HG03159 (cell line): ENCODE measurements around the gene ELOA.
"Not testable (repeated sequence)": the region's sequence is repeated elsewhere in the genome, so short reads cannot be mapped to it uniquely, and the experiment has no call there.

Source experiments
- ATAC-seq: cut with Tn5 transposase; IDR thresholded peaks from one replicate; pipeline ENCODE4 v1.9.1; 2021; ENCODE audit warnings: mild to moderate bottlenecking, moderate library complexity; ENCODE audit not compliant: unreplicated experiment

Gene ELOA

DNA sequence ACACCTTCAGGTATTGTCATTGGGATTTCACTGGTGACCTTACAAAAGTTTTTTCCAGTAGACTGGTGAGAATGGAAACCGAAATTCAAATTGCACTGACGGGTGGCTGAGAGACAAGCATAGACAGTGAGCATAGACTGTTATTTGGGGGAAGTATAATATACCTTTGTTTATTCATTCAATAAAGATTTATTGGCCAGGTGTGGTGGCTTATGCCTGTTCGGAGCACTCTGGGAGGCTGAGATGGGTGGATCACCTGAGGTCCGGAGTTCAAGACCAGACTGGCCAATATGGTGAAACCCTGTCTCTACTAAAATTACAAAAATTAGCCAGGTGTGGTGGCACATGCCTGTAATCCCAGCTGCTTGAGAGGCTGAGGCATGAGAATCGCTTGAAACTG, 10.0 kb upstream of the ELOA start:
- ATAC-seq, result not testable (repeated sequence)

DNA sequence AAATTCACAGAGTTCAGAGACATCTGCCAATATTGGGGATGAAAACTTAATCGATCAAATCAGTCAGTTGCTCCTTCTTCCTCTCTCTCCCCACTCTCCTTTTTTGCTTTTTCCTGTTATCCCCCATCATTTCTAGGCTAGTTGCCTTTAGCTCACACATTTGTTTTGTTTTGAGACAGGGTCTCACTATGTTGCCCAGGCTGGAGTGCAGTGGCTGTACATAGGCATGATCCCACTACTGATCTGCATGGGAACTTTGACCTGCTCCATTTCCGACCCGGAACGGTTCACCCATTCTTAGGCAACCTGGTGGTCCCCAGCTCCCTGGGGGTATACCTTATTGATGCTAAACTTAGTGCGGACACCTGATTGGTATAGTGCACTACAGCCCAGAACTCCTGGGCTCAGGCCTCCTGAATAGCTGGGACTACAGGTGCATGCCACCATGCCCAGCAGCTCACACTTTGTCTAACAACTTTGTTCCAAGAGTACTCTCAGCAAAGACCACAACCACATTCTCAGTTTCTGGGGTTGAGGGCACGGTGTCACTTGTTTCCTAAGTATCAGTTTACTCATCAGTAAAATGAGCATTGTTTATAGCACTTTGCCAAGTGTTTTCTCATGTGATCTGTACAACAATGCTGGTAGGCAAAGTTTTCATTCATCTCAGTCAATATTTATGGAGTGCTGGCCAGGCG, 6.7 kb upstream of the ELOA start:
- no peak for ATAC-seq

DNA sequence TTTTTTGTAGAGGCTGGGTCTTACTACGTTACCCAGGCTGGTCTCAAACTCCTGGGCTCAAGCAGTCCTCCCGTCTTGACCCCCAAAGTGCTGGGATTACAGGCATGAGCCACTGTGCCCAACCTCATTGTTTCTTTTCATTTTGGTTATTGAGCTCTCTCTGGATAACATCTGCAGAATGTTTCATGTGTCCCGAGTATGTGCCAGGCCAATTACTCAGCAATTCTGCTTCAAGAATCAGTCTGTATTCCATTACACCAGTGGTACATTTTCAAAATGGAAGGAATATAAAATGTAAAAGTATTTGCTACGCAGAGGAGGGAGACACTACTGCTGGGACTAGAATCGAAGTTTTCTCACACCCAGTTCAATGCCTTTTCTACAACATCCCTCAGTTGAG, 1.7 kb upstream of the ELOA start:
- ATAC-seq, result no peak

DNA sequence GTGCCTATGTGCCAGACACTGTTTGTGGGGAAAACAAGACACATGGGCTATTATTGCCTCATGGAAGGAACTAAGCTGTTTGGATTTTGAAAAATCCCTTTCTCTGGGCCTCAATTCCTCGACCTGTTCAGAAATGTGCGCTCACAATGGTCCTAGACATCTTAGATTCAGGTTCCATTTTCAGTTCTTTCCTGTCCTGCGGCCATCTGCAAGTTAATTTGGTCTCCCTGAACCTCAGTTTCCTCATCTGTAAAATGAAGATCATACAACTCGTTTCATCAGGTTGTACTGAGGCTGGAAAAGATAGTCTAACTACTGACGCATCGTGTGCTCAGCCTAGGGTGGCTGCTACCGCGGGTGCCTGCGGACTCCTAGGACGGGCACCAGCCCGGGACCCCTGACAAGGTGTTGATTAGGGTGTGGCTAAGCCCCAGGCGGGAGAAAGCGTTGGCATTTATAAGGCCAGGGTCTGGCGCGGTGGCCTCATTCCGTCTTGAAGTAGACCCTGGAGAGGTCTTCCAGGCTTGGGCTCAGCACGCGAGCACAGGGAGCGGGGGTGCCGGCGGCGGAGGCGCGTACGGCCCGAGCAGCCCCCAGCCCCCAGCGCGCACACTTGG, 493 bp upstream of the ELOA start:
- ATAC-seq, result no peak

DNA sequence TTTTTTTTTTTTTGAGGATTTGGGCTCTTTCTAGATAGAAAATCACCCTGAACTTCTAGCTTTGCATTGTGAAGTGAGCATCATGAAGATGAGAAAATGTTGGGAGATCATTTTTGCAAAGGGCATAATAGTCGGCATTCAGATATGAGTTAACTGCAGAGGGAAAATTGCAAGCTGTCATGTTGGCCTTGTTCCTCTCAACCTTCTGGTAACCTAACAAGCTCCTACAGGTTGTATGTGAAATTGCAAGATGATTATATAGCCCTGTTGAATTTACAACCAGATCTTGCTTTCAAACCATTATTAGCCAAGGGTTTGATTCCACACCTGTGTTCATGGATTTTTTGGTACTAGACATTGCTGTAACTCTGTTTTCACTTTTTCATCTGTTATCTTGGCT, 2.2 kb downstream of the ELOA start:
- ATAC-seq, result no peak

DNA sequence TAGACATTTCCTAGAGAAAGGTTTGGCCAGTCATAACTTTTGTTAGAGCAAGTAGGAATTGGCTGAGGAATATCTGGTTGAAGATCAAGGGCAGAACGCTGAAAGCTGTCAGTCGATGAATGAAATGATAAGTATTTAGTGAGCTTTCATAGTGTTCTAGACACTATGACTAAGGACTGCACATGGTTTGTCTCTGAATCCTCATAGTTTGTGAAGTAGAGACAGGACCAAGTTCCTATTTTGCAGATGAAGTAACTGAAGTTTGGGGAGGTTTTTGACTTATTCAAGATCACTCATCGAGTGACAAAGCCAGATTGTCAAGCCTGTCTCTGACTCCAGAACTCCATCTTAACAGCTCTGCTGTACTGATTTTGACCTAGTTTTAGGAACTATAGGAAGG, 4.7 kb downstream of the ELOA start:
- no peak for ATAC-seq

DNA sequence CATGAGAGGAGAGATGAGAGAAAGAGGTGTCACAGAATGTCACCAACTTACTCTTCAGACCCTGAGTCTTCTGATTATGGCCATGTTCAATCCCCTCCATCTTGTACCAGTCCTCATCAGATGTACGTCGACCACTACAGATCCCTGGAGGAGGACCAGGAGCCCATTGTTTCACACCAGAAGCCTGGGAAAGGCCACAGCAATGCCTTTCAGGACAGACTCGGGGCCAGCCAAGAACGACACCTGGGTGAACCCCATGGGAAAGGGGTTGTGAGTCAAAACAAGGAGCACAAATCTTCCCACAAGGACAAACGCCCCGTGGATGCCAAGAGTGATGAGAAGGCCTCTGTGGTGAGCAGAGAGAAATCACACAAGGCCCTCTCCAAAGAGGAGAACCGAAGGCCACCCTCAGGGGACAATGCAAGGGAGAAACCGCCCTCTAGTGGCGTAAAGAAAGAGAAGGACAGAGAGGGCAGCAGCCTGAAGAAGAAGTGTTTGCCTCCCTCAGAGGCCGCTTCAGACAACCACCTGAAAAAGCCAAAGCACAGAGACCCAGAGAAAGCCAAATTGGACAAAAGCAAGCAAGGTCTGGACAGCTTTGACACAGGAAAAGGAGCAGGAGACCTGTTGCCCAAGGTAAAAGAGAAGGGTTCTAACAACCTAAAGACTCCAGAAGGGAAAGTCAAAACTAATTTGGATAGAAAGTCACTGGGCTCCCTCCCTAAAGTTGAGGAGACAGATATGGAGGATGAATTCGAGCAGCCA, 8.0 kb downstream of the ELOA start:
- no peak for ATAC-seq

DNA sequence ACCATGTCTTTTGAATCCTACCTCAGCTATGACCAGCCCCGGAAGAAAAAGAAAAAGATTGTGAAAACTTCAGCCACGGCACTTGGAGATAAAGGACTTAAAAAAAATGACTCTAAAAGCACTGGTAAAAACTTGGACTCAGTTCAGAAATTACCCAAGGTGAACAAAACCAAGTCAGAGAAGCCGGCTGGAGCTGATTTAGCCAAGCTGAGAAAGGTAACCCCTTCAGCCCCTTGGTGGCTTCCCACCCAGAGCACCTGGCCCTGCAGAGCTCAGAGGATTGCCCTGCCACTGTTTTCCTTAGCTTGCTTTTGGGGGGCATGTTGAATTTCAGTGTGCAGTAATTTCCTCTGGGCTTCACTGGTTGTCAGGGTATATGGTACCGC, 8.5 kb downstream of the ELOA start:
- ATAC-seq, result no peak

DNA sequence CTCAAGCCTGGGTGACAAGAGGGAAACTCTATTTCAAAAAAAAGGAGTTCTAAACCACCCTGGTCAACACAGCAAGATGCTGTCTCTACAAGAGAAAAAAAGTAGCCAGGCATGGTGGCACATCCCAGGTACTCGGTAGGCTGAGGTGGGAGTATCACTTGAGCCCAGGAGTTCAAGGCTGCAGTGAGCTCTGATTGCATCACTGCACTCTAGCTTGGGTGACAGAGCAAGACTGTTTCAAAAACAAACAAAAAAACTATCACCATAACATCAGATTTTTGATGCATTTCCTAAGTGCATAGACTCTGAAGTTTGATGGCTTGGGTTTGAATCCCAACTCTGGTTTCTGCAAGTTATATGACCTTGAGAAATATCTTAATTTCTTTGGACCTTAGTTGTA, 9.6 kb downstream of the ELOA start:
- ATAC-seq, result no peak

DNA sequence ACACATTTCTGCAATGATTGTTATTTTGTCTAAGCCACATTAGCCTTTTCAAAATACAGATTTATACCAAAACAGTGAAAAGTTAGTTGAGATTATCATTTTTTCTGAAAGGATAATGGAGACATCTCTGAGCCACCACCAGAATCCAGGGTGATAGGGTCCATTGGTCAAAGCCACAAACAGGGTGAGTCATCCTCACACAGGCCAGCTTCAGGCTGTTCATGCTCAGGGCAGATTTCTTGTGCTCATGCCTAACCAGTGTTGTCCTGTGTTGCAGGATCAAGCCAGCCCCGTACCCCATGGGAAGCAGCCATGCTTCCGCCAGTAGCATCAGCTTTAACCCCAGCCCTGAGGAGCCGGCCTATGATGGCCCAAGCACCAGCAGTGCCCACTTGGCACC, 13.4 kb downstream of the ELOA start:
- no peak for ATAC-seq

GRCh38 chr1:23757812-23758211, 14.5 kb downstream of the ELOA start:
- no peak for ATAC-seq

- no peak for ATAC-seq
These were observed 16.0 kb downstream of the ELOA start for GRCh38 chr1:23759277-23759676.

- ATAC-seq, result no peak
These were observed 19.8 kb downstream of the ELOA start for GRCh38 chr1:23763041-23763577.

DNA sequence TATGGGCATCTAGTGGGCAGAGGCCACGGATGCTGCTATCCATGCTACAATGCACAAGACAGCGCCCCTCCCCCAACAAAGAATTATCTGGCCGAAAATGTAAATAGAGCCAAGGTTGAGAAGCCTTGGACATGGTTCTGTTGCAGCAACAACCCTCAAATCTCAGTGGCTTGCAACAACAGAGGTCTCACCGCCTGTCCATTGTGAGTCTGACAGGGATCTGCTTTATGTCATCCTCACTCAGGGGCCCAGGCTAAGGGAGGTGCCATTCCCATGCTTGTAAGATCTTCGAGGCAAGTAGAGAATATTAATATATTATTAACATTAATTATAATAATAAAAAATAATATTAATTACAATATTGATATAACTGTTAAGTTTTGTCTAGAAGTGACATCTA, 25.5 kb downstream of the ELOA start:
- no peak for ATAC-seq

DNA sequence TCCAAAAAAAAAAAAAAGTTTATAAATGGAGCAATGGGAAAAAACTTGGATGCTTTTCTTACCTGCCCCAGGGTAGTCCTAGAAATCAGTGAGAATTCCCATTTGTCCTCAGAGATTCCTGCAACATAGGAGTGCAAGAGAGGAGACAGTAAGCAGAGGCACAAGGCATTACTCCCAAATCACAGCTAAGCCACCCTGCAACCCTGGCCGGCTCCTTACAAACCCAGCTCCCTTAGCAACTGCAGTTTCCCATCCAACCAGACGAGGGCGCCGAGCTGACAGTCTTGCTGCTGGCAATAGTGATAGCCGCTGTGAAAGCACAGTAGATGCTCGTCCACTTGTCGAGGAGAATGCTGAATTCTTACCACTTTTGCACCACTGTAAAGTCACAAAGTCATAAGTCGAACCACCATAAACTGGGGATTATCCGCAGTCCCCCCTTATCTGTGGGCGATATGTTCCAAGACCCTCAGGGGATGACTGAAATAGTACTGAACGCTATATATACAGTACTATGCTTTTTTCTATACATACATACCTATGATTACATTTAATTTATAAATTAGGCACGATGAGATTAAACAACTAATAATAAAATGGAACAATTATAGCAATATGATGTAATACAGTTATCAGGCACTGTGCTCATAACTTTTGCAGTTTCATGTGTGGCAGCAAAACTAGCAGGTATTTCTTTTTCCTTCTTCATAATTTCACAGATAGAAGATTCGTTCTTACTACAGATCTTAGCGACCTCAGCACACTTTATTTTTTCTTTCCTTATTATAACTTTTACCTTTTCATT, 29.0 kb downstream of the ELOA start:
- ATAC-seq, result peak; percentile 62

- no peak for ATAC-seq
These were observed 29.6 kb downstream of the ELOA start for GRCh38 chr1:23772854-23773242.

DNA sequence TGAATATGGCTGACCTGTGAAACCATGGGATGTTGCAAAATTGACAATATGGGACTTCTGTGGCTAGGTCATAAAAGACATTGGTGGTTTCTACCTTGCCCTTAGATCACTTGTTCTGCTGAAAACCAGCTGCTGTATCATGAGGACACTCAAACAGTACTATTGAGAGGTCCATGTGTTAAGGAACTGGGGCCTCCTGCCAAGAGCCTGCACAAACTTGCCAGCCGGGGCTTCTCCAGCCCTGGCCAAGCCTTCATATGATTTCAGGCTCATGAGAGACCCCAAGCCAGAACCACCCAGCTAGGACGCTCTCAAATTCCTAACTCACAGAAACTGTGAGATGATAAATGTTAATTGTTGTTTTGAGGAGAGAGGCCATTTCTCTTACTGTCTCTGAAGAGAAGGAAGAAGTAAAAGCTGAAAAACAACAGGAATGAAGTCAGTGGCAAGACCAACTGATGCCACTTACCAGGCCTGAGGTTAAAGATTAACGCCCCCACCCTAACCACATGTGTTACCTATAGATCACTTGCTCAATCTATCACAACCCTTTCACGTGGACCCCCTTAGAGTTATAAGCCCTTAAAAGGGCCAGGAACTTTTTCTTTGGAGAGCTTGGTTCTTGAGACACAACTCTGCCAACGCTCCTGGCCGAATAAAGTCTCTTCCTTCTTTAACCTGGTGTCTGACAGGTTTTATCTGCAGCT, 31.1 kb downstream of the ELOA start:
- ATAC-seq, result no peak

DNA sequence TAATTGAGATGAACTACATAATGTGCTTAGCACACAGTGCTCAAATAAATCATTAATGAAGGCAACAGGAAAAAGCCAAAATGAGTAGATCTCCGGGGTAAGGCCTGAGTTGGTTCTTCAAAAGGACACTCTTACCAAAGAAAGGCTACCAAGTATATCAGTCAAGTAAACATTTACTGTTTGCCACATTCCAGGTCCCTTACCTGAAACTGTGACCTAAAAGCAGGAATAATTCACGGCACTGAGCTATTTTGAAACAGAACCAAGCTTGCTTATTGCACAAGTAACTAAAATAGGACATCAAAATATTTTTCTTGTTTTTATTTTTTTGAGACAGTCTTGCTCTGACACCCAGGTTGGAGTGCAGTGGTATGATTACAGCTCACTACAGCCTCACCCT, 32.9 kb downstream of the ELOA start:
- no peak for ATAC-seq

DNA sequence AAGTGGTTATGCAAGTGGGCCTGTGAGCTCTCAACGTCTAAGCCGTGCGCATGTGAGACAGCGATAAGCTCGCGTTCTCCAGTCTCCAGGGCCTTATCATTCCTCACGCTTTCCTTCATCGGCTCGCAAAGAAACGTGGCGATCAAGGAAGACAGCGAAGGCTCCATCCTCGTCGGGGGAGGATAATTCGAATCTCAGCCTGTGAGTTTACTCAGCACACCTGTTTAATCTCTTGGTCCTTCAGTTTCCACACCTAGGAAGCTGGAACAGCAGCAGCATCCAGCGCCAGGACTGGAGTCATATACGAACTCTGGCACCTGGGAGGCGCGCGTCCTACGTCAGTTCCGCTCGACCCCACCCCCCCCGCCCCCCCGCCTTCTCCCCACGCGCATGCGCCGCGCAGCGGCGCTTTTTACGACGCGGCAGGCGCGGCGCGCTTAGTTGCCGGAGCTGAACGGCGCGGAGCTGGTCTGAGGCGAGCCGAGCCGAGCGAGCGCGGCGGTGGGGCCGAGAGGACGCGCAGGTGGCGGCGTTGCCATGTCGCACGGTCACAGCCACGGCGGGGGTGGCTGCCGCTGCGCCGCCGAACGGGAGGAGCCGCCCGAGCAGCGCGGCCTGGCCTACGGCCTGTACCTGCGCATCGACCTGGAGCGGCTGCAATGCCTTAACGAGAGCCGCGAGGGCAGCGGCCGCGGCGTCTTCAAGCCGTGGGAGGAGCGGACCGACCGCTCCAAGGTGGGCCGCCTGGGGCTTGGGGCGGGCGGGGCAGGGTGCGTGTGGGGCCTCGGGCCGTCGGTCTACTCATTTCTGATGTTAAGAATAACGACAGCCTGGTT, 34.9 kb downstream of the ELOA start, which contains the start of gene PITHD1:
Gene PITHD1 (plus strand): TSS at position 440 of the 836 bp plus-strand sequence. CDS start 98 bp downstream, at position 538.
- ATAC-seq, result peak; percentile 71
